Activated CD4-positive, alpha-beta T cell treated with anti-CD3 and anti-CD28 coated beads, Interleukin-2, amount 50 U/mL, for 48 hours (primary cell): ENCODE results near the gene SLC7A9.
"Not testable (repeated sequence)": the region's sequence is repeated elsewhere in the genome, so short reads cannot be mapped to it uniquely, and the experiment has no call there.

Experiments used
- DNase-seq, 2 experiments: peaks; one replicate each; pipeline ENCODE4 v3.0.0-alpha.2; 2020

The SLC7A9 gene

DNA sequence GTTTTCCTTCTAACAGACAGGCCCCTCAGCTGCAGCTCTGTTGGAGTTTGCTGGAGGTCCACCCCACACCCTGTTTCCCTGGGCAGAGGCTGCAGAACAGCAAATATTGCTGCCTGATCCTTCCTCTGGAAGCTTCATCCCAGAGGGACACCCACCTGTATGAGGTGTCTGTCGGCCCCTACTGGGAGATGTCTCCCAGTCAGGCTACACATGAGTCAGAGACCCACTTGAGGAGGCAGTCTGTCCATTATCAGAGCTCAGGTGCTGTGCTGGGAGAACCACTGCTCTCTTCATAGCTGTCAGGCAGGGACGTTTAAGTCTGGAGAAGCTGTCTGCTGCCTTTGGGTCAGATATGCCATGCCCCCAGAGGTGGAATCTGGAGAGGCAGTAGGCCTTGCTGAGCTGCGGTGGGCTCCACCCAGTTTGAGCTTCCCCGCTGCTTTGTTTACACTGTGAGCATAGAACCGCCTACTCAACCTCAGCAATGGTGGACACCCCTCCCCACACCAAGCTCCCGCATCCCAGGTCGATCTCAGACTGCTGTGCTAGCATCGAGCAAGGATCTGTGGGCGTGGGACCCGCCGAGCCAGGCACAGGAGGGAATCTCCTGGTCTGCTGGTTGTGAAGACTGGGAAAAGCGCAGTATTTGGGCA is 82.3 kb downstream of the SLC7A9 start:
- DNase-seq: not testable (repeated sequence)

DNA sequence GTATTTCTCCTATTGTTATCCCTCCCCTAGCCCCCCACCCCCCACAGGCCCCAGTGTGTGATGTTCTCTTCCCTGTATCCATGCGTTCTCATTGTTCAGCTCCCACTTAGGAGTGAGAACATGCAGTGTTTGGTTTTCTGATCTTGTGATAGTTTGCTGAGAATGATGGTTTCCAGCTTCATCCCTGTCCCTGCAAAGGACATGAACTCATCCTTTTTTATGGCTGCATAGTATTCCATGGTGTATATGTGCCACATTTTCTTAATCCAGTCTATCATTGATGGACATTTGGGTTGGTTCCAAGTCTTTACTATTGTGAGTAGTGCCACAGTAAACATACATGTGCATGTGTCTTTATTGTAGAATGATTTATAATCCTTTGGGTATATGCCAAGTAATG is 87.5 kb downstream of the SLC7A9 start:
- DNase-seq: not testable (repeated sequence)

- DNase-seq: no peak
Measured at GRCh38 chr19:32781280-32781679, 88.3 kb downstream of the SLC7A9 start.
